ENCODE data around the gene ANKRD34A.
A peak's percentile ranks its signal among the peaks of the same experiment; 100 is the strongest.

The ANKRD34A gene

DNA sequence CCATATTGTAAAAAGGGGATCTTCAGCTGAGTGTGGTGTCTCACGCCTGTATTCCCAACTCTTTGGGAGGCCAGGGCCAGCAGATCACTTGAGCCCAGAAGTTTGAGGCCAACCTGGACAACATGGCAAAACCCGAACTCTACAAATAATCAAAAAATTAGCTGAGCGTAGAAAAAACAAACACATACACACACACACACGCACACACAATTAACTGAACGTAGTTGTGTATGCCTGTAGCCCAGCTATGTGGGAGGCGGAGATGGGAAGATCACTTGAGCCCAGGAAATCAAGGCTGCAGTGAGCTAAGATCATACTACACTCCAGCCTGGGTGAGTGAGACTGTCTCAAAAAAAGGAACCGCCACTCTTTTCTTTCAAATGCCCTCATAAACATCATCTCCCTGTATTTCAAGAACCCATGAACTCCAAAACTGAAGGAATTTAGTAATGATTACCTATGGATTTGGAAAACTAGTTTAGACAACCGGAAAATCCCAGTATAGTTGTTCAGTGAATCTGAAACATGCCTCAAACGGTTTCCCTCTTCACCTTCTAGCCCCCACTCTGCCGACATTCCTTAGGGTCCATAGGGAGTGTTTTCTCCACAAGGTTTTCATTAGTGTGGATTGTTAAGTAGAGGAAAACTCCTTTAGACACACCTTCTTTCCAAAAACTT, 27.5 kb upstream of the ANKRD34A start:
- DNase-seq (ENCODE audit: low spot score): no peak

DNA sequence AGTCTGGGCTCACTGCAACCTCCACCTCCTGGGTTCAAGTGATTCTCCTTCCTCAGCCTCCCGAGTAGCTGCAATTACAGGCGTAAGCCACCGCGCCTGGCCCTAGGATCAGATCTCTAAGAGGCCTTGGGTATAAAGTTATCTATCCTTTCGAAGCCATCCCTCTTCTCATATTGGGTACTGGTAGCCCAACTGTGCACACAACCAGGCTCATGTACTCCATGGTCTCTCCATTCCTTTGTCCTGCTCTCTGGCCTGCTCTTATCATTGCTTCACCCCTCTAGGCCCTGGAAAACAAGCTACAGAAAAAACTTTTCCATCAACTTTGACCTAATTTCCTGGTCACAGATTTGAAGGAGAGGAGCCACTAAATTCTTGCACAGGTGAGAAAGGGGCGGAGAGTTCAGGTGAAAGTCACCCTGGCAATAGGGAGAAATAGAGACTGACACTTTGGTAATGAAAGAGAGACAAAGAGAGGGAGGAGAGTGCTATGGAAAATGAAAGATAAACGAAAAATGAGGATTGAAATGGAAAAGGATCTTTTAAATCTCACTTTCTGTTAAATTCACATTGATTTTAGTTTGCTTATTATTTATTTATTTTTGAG, 26.0 kb upstream of the ANKRD34A start:
- no peak for DNase-seq (ENCODE audit: low spot score)

DNA sequence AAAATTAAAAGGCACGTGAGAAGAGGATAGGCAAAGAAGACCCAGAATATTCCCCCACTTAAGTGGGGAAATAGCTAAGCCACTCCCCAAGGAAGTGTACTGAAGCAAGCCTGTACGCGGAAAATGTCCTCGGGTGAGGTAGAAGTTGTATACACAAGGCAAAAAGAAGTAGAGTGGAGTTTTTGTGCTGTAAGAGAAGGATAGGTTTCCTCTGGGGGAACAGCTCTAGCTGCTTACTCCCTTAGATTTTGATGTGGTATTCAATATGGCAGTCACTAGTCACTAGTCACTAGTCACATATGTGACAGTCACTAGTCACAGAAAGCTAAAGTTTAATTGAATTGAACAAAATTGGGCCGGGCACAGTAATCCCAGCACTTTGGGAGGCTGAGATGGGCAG, 24.4 kb upstream of the ANKRD34A start:
- no peak for DNase-seq (ENCODE audit: low spot score)

DNA sequence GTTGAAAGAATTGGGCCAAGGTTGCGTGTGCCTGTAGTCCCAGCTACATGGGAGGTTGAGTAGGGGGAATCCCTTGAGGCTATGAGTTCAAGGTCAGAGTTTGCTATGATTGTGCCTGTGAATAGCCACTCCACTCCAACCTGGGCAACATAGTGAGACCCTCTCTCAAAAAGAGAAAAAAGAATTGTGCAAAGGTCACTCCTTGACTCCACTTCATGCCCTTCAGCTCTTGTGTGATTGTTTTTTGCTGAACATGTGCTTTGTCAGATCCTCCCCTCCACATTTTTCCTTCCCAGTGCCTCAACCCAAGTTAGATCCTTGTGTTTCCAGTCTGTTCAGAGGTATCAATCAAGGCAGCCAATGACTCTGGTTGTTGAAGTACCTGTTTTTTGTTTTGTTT, 23.6 kb upstream of the ANKRD34A start:
- no peak for DNase-seq (ENCODE audit: low spot score)

DNA sequence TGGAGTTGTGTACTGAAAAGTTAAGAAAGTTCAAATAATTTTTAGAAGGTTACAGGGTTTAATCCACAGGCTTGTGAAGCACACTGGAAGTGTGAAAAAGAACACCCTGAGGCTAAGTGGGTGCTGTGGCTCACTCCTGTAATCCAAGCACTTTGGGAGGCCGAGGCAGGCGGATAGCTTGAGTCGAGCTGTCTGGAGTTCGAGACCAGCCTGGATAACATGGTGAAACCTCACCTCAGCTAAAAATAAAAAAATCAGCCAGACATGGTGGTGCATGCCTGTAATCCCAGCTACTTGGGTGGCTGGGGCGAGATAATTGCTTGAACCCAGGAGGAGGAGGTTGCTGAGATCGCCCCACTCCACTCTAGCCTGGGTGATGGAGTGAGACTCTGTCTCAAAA, 22.2 kb upstream of the ANKRD34A start:
- DNase-seq (ENCODE audit: low spot score): no peak

DNA sequence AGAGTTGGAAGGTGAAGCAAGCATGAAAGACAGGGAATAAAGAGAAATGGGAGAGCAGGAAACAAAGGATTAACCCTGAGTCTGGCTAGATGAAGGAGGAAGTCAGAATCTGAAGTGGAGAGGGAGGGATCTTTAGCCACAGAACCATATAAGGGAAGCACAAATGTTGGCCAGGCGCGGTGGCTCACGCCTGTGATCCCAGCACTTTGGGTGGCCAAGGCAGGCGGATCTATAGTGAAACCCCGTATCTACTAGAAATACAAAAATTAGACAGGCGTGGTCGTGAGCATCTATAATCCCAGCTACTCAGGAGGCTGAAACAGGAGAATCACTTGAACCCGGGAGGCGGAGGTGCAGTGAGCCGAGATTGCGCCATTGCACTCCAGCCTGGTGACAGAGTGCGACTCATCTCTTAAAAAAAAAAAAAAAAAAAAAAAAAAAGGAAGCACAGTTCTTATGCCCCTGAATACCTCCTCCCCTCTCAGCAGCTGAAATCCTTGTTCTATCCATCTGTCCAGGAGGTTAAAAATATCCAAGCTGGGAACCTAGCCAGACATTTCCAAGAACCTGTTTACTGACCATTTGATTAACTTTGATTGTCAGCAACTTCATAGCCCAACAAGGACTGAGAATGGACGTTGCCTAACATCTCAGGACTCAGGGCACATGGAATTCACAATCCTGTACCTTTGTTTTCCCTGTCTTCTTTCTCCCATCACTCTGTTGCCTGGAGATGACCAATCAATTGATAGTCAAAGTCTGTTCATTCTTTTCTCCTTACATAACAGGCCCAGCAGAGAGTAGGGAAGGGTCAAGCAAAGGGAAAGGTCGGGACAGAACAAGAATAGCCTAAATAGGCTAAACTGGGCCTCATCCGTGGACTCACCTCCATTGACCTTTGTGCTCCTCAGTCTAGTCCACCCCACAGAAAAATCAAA, 21.4 kb upstream of the ANKRD34A start:
- no peak for DNase-seq (ENCODE audit: low spot score)

DNA sequence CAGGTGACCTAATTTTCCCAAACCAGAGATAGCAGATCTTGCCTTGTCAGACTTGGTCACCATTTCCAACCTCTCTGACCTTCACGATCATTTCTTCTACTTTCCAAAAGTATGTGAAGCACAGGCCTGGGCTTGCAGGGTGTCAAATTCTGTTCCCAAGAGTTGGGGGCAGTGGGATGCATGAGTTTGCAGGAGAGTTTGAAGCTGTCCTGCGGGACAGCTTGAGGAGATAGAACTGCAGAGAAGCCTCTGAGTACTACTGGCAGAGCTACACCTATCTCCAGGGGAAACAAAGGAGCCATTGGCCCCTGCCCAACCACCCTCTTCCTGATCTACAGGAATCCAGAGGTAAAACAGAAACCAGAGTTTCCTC, 20.7 kb upstream of the ANKRD34A start:
- no peak for DNase-seq (ENCODE audit: low spot score)

DNA sequence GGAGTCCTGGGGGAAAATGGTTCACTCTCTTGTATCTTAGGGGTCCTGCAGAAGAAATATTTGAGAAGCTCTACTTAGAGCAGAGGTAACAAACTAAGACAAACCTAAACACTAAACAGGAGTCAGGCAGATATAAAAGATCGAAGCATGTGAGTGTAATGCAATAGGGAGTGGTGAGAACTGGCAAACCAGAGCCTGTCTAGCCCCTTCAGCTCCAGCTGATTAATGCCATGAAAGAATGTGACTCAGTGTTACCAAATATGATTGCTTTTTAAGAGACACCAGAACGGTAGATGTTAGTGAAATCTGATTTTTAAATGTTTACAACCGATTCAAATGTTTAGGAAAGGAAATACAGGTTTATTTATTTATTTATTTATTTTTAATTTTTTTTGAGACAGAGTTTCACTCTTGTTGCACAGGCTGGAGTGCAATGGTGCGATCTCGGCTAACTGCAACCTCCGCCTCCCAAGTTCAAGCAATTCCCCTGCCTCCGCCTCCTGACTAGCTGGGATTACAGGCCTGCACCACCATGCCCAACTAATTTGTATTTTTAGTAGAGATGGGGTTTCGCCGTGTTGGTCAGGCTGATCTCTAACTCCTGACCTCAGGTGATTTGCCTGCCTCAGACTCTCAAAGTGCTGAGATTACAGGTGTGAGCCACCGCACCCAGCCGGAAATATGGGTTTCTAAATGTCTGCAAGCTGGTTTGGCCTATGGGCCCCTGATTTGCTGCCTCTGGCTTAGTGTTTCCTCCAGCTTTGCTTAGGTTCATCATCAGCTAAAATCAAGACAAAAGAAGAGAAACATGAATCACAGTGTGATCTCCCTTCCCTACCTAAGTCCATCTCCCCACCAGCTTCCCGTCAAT, 19.8 kb upstream of the ANKRD34A start:
- no peak for DNase-seq (ENCODE audit: low spot score)

DNA sequence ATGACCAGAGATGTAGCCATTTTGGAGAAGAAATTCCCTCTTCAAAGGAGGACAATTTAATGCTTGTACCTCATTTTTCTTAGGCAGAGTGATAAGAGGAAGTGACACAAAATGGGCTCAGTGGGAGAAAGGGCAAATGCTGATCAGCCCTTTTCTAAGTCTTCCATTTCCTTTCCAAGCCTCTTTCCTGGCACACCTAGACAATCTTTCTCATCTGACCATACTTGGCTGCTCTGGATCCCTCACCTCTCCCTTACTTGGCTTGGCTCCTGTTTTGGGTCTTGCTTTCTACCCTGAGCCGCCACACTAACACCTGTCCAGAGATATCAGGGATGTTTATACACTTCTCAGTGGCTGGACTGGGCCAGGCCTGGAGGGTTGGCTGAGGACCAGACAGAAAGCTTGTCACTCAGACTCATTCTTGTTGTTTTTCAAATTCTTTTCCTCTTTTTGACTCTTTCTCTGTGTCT, 18.9 kb upstream of the ANKRD34A start:
- no peak for DNase-seq (ENCODE audit: low spot score)

DNA sequence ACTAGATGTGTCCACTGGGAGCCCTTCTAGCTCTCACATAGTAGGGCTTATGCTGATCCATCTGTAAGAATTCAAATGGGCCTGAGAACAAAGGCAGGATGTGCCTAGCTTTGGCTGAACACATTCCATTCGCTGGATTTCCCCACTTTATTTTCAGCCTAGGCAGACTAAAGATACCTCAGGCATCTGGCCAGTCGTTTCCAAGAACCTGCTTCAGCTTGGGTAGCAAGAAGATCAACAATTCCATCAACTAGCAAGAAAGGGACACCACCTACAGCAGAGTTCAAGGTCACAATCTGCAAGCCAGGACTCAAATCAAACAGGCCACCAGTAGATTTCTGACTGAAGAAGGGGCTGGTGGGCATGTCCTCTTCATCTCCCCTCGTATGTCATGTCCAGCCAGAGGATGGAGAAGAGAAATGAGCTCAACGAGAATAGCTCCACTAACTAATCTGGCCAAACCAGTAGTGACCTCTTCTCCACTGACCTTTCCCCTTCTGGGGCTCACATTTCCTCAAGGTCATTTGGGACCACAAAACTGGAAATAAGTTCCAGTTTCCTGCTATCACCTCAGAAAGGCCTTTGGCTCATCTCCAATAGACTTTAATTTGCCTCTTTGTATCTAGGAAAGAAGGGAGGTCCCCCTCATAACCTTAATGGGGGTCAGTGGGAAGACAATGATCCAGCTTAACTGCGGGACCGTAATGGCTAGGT, 17.8 kb upstream of the ANKRD34A start:
- DNase-seq (ENCODE audit: low spot score): no peak

DNA sequence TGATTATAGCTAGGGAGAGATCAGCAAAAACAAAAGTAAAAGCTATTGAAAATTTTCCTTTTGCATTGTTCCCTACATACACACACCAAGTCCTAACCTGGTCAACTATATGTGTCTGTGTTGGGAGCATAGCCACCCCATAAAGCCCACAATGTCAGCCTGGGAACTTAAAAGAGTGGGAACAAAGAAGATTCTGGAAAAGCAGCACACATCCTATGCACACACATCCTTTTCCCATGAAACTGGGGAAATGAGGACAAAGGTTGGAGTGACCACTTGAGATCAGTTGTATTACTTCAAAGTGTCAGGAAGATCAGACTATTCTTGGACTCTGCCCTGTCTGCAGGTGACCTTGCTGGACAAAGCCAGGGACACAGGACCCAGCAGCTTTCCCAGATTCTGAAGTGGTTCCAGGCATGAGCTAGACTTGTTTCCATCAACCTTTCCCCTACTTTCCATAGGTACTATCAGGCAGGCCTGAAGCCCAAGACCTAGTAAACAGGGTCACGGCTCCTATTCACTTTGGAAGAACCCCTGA, 16.2 kb upstream of the ANKRD34A start:
- no peak for DNase-seq (ENCODE audit: low spot score)

DNA sequence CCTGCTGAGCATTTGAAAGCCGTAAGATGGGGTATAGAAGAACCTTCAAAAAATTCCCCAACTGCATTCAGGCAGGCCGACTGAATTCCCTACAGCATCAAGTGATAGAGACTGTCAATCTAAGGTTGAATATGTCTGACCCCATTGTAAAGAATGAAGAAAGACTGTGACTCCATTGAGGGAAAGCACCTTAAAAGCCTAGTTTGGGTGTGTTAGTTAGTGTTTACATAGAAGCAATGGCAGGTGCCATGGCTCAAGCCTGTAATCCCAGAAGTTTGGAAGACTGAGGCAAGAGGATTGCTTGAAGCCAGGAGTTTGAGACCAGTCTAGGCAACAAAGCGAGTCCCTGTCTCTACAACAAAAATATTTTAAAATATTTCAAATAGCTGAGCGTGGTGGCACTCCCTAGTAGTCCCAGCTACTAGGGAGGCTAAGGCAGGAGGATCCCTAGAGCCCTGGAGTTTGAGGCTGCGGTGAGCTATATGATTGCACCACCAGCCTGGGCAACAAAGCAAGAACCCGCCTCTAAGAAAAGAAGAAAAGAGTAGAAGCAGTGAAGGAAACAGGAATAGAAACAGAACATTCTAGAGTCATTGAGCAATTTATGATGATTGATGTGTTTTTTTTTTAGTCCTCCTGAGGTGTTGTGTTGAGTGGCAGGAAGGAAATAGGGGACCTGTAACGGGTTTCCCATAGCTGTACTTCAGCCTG, 15.5 kb upstream of the ANKRD34A start:
- no peak for DNase-seq (ENCODE audit: low spot score)

DNA sequence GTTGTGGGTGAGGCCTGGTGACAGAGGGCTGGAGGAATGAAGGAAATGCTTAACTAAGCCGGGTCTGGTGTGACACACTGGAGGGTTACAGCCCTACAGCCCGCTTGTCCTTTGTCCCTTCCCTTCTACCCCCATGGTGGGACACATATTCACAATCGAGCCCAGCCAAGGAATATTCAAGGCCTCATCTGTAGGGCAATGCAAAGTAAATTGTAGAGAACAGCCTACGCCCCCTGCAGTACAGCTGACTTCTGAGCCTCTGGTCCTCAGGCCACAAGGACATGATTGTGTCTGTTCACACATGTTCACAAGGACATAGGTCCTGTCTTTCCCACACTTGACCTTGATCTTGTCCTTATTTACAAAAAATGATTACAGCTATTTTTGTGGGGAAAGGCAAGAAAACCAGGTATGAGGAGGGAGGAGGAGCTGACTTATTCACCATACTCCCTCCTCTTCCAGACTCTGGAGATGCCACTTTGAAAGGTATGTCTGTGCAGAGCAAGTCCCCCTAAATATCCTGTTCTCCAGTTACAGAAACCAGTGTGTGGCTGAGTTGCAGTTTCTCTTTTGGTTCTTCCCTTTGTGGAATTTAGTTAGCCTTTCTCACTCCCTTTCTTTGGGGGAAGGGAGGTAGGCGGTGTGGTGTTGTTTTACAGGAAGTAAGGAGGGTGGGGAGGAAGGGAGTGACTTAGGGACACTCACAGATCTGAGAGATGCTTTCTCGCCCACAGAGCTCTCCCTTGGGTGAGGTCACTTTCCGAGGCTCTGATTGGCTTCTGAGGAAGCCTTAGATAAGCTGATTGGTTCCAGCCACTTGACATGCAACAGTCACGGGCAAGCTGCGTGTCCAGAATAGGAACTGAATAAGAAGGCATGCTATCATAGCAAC, 14.7 kb upstream of the ANKRD34A start:
- DNase-seq (ENCODE audit: low spot score): peak; percentile 99

DNA sequence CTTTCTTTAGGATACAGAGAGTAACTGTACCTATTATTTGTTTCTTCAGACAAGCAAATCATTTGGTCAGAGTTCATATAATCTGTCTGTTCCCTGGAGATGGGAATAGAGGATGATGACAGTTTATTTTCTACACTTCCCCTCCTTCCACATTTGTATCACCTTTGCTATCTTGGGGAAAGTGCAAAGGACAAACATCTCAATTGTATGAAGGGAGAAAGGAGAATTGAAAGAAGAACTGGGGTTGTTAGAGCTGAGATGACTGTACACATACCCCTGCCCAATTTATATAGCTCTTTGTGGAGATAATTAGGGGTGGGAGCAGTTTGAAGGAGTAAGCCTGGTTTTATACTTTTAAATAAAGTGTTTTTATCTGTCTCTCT, 14.1 kb upstream of the ANKRD34A start:
- no peak for DNase-seq (ENCODE audit: low spot score)

DNA sequence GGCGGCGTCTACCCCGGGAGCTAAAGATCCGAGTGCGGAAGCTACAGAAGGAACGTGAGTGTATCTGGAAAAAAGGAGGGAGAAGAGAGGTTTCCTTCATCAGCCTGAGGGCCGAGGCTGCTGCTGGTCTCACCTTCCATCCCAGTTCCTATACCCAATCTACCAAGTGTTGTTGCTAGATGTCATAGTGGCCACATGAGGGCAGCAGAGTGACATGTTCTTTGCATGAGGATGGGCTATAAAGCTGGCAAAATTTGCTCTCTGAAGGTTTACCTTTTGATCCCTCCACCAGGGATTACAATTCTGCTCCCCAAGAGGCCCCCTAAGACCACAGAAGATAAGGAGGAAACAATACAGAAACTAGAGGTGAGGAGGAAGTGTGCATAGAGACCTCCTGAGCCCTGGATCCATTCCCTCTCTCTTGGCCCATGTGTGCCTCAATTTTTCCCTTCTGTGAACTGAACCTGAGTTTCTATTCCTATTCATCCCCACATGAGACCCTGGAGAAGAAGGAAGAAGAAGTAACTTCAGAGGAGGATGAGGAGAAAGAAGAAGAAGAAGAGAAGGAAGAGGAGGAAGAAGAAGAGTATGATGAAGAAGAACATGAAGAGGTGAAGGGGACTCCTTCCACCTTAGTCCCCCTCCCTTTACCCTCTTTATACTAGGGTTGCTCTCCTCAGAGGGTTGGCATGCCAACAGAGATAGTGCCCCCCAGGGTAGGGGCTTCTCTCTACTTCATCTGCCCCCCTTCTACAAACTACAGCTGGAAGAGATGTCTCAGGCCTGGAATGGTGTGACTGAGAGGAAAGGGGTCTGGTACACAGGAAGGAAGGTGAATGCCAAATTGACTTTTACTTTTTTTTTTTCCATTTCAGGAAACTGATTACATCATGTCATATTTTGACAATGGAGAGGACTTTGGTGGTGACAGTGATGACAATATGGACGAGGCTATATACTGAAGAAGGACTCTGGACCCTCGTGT, 13.4 kb upstream of the ANKRD34A start:
- DNase-seq (ENCODE audit: low spot score): peak; percentile 84

DNA sequence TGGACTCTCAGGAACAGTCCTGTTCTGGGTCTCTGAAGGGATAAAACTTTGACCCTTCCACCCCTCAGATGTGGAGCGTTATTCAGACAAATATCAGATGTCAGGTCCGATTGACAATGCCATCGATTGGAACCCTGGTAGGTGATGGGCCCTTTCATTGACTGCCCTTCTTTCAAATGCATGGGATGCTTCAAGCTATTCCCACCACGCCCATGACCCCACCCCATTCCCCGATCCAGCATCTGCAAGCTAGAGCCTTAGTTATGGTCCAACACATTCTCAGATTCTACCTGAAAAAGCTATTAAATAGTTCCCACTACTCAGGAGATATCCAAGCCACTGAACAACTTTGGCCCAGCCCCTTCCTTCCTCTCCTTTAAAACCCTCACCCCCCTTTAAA, 12.6 kb upstream of the ANKRD34A start:
- DNase-seq (ENCODE audit: low spot score): no peak

DNA sequence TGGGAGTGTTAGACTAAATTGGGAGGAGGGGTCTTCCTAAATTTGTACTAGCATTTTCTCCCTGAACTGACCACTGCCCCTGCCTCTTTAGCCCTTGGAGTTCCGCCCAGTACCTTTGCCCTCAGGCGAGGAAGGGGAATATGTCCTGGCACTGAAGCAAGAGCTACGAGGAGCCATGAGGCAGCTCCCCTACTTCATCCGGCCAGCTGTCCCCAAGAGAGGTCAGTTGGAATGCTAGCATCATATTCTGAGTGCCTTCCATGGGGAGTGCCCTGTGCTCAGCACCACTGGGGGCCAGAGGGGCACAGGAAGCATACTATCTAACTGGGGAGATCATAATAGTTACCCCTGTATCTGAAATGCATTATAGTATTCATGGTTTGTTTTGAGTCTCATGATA, 10.8 kb upstream of the ANKRD34A start:
- no peak for DNase-seq (ENCODE audit: low spot score)

DNA sequence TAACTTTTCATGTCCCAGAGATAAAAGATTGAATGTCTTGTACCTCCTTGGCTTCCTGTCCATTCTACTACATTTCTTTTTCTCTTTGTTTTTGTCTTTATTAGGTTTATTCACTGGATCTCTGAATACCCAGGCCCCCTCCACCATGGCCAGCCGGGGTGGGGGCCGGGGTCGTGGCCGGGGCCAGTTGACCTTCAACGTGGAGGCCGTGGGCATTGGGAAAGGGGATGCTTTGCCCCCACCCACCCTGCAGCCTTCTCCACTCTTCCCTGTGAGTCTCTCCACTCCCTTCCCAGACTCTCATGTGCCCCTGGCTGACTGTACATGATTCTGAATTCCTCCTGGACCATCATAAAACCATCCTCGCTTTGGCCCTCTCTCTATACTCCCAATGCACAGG, 10.3 kb upstream of the ANKRD34A start:
- no peak for DNase-seq (ENCODE audit: low spot score)
